Stimulated activated CD8-positive, alpha-beta memory T cell treated with anti-CD3 and anti-CD28 coated beads, Interleukin-4, amount 100 ng/mL, for 4 hours (primary cell): ENCODE data around the gene TESK1.
"Not testable (repeated sequence)": the region's sequence is repeated elsewhere in the genome, so short reads cannot be mapped to it uniquely, and the experiment has no call there.

ENCODE experiments used
- DNase-seq, 2 donors: peaks; one replicate each; pipeline ENCODE4 v3.0.0-alpha.2; 2020; ENCODE audit warnings: low read depth in 2 of 2, low spot score in 1 of 2

TESK1 gene

GRCh38 chr9:35612843-35613242 is 7.8 kb downstream of the TESK1 start:
- no peak for DNase-seq

DNA sequence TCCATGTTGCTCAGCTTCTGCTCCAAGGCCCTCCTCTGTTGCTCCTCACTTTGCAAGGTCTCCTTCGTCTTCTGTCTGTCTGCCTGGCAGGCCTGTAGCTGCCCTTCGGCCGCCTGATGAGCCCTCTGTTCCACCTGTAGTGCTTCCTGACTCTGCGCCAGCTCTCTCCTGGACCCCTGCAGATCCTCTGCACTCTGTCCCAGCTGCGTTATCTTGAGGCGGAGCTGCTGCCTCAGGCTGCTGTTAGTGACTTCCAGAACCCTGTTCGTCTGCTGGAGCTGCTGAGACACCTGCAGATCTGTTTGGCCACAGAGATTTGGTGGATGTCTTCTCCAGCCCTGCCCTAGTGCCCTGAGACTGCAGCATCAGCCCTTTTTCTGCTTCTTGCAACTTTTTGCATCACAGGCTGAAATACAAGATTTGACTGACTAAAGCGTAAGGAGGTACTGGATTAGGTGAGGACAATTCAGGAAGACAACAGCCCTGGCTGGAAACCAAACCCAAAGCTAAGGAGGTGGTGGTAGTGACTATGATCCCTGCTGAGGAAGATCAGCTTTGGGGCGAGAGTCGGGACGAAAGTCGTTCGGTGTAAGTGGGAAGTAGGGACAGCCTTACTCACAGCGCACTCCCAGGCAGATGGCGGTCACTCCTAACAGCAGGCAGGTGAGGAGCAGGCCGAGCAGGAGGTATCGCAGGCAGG is 11.1 kb downstream of the TESK1 start:
- DNase-seq = no peak

DNA sequence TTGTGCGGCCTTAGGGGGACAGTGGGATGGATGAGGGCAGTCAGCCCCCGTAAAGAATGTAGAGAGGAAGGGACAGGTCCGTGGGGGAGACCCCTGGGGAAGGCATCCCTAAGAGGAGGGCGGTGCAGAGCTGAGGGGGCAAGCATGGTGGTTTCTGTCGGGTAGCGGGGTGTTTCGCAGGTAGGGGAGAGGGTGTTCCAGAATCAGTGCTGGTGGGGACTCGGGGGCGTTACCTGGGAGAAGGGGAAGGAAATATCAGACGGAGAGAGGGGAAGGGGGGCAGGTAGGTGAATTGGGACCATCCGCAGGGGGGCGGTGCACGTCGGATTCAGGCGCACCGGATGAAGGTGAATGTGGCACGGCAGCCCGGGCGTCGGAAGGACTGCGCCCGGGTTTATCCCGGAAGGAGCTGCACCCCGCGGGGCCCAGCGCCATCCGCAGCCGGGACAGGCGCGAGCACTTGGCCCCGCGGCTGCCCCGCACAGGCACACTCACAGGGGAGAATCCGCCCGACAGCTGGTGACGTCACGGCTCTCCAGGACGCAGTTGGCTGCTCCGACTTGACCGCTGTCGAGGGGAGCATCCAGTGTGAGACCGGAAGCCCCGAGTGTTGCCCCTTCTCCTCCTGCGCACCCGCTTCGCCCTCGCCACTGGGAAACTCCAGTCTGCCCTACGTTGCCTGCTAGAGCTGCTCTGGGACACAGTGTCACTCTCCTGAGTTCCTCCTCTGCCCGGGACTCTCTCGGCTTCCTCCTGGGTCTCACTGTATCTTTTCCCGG is 11.8 kb downstream of the TESK1 start:
- DNase-seq = peak; percentile 34 to 57

DNA sequence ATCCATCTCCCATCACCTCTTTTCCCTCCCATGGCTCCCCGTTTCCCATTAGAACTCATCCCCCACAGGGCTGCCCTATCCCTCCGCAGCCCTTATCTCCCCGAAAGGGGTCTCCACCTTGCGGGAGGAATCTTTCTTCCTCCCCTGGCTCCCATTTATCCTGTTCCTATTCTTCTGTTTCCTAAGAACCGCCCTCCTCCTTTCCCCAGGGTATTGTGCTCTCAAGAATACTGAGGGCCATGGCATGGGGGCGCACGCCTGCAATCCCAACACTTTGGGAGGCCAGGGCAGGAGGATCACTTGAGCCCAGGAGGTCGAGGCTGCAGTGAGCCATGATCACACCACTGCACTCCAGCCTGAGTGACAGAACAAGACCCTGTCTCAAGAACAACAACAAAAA is 12.5 kb downstream of the TESK1 start:
- no peak for DNase-seq

- no peak for DNase-seq
Observed at GRCh38 chr9:35618325-35618727, 13.3 kb downstream of the TESK1 start, which contains the start of gene CD72. Gene CD72 (minus strand): TSS chr9:35618413. CDS start chr9:35618303, 110 bp downstream.

DNA sequence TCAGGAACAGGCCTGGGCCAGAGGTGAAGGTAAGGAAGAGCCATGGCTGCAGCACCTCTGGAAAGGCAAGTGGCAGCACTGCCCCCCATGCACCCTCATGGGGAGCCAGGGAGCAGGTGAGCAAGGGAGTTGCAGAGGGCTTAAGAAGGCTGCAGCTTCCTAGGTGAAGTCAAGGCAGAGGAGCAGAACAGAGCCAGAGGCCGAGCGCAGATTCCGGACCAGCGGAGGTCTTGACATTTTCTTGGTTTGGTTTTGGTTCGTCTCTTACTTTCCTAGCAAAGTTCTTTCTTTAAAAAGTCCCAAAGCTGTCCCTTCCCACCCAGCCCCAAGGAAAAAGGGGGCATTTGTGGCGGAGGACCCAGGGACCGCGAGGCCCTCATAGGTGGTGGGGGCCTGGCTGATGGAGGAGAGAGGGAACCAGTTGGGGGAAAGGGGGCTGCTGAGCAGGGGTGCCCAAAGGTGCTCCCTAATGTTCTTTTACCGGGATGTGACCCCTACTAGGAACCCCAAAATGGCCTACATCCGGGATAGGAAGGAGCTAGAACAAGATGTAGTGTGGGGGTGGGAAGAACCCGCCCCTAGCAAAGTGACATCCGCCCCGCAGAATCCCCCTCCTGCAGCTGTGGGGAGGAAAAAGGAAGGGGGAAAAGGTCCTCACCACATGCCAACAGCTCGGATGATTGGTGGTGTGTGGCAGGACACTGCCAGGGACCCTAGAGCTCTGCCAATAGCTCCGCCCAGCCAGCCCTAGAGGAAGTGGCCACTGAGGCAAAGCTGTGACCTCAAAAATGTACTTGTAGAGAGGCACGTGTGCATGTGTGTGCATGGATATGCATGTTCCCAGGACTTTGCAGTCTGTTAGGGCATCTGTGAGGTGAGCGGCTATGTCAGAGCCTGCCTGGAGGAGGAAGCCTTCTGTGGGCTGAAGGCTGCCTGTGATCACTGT is 14.1 kb downstream of the TESK1 start:
- peak in 1 of 2 donors; percentile 26 for DNase-seq

GRCh38 chr9:35619800-35620158 is 14.7 kb downstream of the TESK1 start:
- no peak for DNase-seq

GRCh38 chr9:35627575-35627974 is 22.5 kb downstream of the TESK1 start:
- no peak for DNase-seq

- no peak for DNase-seq
Observed at GRCh38 chr9:35628389-35628991, 23.4 kb downstream of the TESK1 start.

- no peak for DNase-seq
Observed at GRCh38 chr9:35629597-35629996, 24.5 kb downstream of the TESK1 start.

DNA sequence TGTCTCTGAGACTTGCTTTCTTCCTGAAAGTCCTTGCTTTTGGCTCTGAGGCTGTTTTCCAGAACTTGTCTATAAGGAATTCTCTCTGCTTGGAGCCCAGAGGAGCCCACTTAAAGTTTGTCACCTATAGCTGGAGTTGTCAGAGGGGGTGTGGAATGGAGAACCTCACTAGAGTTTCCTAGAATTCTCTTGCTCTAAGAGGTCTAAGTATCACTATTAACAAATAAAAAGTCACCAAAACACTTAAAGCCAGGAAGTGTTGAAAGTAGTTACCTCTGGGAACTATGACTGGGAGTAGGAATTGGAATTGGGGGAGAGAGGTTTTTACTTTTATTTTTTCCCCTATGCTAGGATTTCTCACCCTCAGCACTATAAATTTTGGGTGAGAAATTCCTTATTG is 30.7 kb downstream of the TESK1 start:
- no peak for DNase-seq

DNA sequence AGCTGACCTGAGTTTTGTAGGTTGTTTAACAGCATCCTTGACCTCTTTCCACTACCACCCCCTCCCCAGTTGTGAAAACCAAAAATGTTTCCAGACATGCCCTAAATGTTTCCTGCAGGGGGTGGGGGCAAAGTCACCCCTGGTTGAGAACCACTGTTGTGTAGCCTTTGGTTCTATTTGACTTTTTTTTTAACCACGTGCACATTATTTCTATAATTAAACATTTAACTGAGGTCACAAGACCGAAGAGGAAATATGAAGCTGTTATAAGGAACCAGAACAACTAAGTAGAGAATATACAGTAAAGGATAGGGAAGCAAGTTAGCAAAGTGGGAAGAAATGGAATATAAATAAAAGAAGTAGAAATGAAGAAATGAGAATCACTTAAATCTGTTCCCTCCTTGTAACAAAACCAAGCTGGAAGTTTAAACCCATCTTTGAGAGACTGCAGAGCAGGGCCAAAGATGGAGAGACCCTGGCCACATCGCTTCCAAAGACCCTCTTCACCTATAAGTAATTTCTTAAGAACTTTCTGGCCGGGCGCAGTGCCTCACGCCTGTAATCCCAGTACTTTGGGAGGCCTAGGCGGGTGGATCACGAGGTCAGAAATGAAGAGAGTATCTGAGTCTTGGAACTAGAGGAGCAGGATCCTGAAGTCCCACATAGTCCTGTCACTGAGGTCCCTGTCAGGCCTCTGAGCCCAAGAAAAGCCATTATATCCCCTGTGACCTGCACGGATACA is 31.2 kb downstream of the TESK1 start:
- no peak for DNase-seq

DNA sequence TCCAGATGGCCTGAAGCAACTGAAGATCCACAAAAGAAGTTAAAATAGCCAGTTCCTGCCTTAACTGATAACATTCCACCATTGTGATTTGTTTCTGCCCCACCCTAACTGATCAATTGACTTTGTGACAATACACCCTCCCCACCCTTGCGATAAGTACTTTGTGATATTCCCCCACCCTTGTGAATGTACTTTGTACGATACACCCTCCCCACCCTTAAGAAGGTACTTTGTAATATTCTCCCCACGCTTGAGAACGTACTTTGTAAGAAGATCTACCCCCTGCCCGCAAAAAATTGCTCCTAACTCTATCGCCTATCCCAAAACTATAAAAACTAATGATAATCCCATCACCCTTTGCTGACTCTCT is 31.8 kb downstream of the TESK1 start:
- DNase-seq = not testable (repeated sequence)

DNA sequence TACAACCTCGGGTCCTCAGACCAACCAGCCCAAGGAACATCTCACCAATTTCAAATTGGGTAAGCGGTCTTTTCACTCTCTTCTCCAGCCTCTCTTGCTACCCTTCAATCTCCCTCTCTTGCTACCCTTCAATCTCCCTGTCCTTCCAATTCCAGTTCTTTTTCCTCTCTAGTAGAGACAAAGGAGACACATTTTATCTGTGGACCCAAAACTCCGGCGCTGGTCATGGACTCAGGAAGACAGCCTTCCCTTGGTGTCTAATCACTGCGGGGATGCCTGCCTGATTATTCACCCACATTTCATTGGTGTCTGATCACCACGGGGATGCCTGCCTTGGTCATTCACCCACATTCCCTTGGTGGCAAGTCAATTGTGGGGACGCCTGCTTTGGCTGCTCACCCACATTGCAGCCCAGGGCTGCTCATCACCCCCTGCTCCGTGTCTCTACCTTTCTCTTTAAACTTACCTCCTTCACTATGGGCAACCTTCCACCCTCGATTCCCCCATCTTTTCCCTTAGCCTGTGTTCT is 32.4 kb downstream of the TESK1 start:
- DNase-seq = not testable (repeated sequence)

DNA sequence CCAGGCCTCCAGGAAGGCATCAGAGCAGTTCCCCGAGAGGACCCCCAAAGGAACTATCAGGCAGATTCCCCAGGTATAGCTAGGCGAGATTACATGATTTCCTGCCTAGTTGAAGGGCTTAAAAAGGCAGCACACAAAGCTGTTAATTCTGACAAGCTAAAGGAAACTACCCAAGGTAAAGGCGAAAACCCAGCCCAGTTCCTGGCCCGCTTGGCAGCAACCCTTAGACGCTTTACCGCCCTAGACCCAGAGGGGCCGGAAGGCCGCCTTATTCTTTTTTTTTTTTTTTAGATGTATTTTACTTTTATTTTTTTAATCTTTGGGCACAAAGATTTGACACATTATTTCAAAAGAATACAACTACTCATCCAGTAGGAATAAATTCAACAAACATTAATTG is 33.7 kb downstream of the TESK1 start:
- not testable (repeated sequence) for DNase-seq

- not testable (repeated sequence) for DNase-seq
Observed at GRCh38 chr9:35639225-35639624, 34.2 kb downstream of the TESK1 start.

- no peak for DNase-seq
Observed at GRCh38 chr9:35639631-35640030, 34.6 kb downstream of the TESK1 start.

- not testable (repeated sequence) for DNase-seq
Observed at GRCh38 chr9:35640431-35640830, 35.4 kb downstream of the TESK1 start.

DNA sequence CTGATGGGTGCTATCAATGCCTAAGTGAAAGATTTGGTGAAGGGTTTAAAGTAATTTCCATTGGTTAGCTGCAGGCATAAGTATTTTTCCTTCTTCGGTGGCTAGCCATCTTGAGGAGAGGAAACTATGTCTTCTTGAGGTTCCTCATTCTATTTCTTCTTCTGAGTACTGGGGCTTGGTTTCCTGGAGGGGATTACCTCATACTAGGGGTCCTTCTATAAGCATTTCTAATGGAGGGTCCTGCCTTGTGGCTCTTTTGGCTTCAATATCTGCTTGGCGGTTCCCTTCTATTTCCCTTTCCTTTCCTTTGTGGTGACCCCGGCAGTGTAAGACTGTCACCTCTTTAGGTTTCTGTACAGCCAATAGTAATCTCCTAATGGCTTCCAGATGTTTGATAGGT is 36.4 kb downstream of the TESK1 start:
- DNase-seq = not testable (repeated sequence)

GRCh38 chr9:35643046-35643445 is 38.0 kb downstream of the TESK1 start:
- DNase-seq = no peak
